Fibroblast of pulmonary artery (primary cell): ENCODE data around the gene ADORA2A.

Experiments used
- DNase-seq: peaks from one replicate; pipeline ENCODE4 v3.0.0-alpha.2; 2010; ENCODE audit warnings: low read depth
- H3K4me3 ChIP-seq: replicated peaks from 2 replicates; pipeline ENCODE4 v1.5.1; 2011; ENCODE audit warnings: low read depth, mild to moderate bottlenecking, control low read depth, low read length, moderate library complexity
- CTCF ChIP-seq: IDR thresholded peaks from 2 replicates; pipeline ENCODE4 v1.5.1; 2011; ENCODE audit warnings: mild to moderate bottlenecking, control low read depth, low read length, inconsistent platforms; ENCODE audit errors: missing control alignments

ADORA2A gene

GRCh38 chr22:24459911-24460310 is 32.5 kb downstream of the ADORA2A start:
- DNase-seq: no peak
- no peak for TF ChIP-seq CTCF
- no peak overlapping the region for H3K4me3 ChIP-seq

- H3K4me3 ChIP-seq: no peak overlapping the region
- no peak for TF ChIP-seq CTCF
- DNase-seq: no peak
These were observed 33.2 kb downstream of the ADORA2A start for GRCh38 chr22:24460418-24461089.

GRCh38 chr22:24463071-24463760 is 35.8 kb downstream of the ADORA2A start:
- DNase-seq: no peak
- TF ChIP-seq CTCF: no peak

DNA sequence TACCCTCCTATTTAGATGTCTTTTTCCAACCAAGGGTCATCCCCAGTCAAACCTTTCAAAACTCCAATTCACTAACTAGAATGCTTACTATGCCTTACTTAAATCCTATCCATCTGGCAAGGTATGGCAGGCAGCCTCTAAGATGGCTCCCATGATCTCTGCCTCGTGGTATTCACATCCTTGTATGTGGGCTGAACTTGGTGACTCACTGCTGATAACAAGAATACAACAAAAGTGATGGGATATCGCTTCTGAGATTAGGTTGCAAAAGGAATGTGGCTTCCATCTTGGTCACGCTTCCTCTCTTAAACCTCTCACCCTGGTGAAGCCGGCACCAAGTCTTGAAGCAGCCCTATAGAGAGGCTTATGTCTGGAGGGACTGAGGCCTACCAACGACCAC is 38.2 kb downstream of the ADORA2A start:
- no peak overlapping the region for H3K4me3 ChIP-seq
- no peak for TF ChIP-seq CTCF
- DNase-seq: peak; percentile 81

More at GRCh38 chr22:24463071-24463760, 35.8 kb downstream of the ADORA2A start:
- H3K4me3 ChIP-seq: no peak overlapping the region

GRCh38 chr22:24465975-24466374 is 38.6 kb downstream of the ADORA2A start:
- no peak for DNase-seq
- no peak for TF ChIP-seq CTCF
- H3K4me3 ChIP-seq: no peak overlapping the region

- TF ChIP-seq CTCF: no peak
- DNase-seq: peak; percentile 83
- H3K4me3 ChIP-seq: no peak overlapping the region
These were observed 39.4 kb downstream of the ADORA2A start for GRCh38 chr22:24466716-24467328.
